HG02759 (cell line): ENCODE measurements around the gene SPTB.

Source experiments
- ATAC-seq: cut with Tn5 transposase; IDR thresholded peaks from one replicate; pipeline ENCODE4 v1.9.1; 2021; ENCODE audit warnings: mild to moderate bottlenecking, moderate library complexity; ENCODE audit not compliant: unreplicated experiment

Gene SPTB

DNA sequence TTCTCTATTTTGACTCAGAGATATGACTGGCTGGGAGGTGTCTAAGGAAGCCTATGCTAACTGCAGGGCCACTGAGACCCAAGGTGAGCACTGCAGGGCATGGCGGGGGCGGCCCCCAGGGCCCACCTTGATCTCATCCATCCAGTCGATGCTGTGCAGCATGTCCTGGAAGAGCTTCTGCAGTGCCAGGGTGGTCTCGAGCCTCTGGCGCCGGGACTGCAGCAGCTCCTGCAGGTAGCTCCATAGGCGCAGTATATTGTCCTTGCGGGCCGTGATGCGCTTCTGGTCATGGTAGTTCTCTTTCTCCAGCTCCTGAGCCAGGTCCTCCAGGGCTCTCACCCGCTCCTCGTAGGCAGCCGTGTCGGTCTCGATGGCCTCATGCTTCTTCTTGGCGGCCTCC, 84.5 kb downstream of the SPTB start:
- no peak for ATAC-seq

DNA sequence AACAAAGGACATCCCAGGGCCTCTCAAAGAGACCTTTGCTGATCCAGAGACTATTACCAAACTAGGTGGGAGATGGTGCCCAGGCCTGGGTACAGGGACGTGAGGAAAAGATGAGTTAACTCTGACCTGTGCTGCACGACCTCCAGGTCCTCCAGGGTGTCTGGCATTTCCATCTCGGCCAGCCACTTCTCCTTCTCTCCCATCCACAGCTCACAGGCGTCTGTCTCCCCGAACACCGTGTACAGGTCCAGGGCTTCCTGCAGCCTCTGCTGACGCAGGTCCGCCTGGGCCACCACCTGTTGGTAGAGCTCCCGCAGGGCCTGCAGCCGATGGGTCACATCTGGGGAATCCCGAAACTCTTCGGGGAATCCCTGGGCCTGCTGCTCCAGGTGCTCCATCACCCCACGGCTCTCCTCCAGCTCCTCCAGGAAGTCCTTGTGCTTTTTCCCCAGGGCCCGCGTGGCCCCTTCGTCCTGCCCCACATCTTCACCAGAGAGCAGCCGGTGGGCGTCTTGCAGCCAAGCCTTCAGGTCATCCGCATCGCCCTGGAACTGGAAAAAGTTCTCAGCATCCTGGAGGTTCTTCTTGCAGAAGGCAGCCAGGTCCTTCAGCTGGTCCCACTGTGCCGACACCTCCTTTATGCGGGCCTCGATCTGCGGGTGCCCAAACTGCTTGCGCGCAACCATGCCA, 86.7 kb downstream of the SPTB start:
- ATAC-seq = no peak

GRCh38 chr14:64792231-64792630, 87.5 kb downstream of the SPTB start:
- no peak for ATAC-seq

GRCh38 chr14:64790478-64790877, 89.2 kb downstream of the SPTB start:
- ATAC-seq = no peak

- no peak for ATAC-seq
Measured at GRCh38 chr14:64789696-64790095, 90.0 kb downstream of the SPTB start.

- ATAC-seq = no peak
Measured at GRCh38 chr14:64788706-64789105, 91.0 kb downstream of the SPTB start.

- ATAC-seq = no peak
Measured at GRCh38 chr14:64787619-64788018, 92.1 kb downstream of the SPTB start.

GRCh38 chr14:64786296-64787149, 93.2 kb downstream of the SPTB start:
- ATAC-seq = no peak

DNA sequence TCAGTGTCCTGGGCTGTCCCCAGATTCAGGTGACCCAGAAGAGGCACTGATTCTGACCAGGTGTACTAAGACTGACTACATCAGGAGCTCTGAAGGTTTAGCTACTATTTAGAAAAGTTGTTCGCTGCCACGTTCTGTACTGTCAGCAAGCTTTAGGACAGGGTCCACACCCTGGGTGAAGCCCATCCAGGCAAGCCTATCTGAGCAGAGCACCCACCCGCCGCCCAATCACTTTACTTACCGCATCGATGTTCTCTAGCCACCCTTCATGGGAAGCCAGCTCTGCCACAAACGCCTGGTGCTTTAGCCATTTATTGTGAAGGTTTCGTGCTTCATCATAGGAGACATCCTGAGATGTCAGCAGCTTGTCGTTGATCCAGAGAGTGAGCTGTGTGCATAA, 95.7 kb downstream of the SPTB start:
- no peak for ATAC-seq

GRCh38 chr14:64782196-64782595, 97.5 kb downstream of the SPTB start:
- no peak for ATAC-seq

DNA sequence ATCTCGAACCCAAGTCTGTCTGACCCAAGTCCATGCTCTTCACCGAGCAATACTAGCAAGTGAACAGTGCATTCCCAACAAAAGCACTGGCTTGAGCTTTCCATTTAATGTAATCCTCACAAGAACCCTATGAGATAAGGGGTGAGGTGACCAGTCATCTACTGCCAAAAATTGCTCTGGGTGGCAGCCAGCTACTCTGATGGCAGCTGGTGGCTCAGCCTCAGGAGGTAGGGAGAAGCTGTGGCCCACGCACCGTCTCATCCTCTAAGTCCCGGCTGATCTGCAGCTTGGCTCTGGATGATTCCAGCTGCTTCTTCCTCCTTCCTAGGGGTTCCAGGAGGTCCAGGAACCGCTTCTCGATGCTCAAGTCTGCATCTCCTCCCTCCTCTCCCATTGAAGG, 100.2 kb downstream of the SPTB start:
- ATAC-seq = no peak

DNA sequence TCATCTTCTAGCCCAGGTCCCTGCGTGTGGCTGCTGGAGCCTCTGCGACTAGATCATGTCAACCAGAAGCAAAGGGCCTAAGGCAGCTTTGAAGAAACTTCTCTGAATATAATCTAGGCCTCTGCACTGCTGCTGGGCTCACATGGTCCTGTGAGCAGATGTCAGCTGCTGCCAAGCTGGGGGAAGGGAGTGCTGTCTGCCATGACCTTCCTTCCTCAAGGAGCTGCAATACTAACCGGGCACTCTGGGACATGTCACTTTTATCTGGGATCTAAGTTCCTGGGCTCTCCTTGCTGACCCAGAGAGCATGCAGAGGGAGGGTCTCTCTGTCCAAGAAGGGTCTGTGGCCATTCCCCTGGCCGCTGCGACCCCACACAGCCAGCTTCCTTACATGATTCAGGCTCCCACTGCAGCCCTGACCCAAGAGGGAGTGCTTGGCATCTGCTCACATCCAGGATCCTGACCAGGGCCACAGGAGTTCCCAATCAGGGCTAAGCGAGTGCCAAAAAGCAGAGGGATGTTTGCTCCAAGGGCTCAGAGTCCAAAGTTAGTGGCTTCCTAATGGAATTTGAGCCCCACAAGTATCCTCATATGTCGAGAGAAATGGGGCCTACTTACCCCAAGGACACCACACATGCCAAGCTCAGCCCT, 101.5 kb downstream of the SPTB start:
- ATAC-seq = no peak

- no peak for ATAC-seq
Measured at GRCh38 chr14:64777461-64777860, 102.2 kb downstream of the SPTB start.

GRCh38 chr14:64775081-64775777, 104.5 kb downstream of the SPTB start:
- ATAC-seq = no peak

- no peak for ATAC-seq
Measured at GRCh38 chr14:64774272-64774671, 105.4 kb downstream of the SPTB start.

- no peak for ATAC-seq
Measured at GRCh38 chr14:64773577-64773976, 106.1 kb downstream of the SPTB start.

- ATAC-seq = no peak
Measured at GRCh38 chr14:64773046-64773445, 106.7 kb downstream of the SPTB start.

GRCh38 chr14:64772397-64772950, 107.2 kb downstream of the SPTB start:
- no peak for ATAC-seq

- no peak for ATAC-seq
Measured at GRCh38 chr14:64771161-64771560, 108.5 kb downstream of the SPTB start.

- ATAC-seq = no peak
Measured at GRCh38 chr14:64770751-64771150, 109.0 kb downstream of the SPTB start.
